ENCODE data around the gene KHSRP. TPM values are rescaled to one million over a fixed set of nuclear protein-coding genes. Genes with fewer than 3 reads are reported as not detected.

The KHSRP gene
- total RNA-seq, 2 experiments from 2014 or later, result 366 to 370 TPM

DNA sequence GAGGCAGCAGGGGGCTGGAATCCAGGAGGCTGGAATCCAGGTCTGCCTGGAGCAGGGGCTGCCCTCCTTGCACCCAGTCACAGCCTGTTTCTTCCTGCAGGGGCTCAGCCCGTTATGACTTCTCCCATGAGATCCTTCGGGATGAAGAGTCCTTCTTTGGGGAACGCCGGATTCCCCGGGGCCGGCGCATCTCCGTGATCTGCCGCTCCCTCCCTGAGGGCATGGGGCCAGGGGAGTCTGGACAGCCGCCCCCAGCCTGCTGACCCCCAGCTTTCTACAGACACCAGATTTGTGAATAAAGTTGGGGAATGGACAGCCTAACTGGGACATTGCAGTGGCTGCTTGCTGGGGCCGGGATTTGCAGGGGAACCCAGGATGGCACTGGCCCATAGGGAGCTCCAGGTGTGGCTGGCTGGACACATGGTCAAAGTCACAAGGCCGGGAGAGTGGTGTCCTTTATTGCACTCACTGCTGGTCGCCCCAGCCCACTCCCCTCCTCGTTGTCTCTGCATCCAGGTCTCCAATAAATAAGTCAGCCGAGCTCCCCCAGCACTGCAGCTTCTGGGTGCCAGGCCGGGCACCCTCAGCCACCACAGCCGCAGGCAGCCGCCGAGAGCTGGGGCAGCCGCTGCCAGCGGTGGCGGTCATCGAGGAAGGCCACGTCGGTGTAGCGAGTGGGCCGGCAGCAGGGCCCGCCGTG lies 49.8 kb downstream of the KHSRP start:
- no peak overlapping the region for H3K4me3 Mint-ChIP-seq
- H3K27ac Mint-ChIP-seq, result no peak overlapping the region
- H3K27me3 Mint-ChIP-seq, result no peaks in the 10 kb centered on the region
- CTCF ChIA-PET, result interaction anchor here (0.9 kb wide), 1 partner anchor 18 kb away, joined by 3 read pairs; no protein-coding TSS in a partner anchor
- DNase-seq (no peak), ATAC-seq (no peak)
- H3K9me3 Mint-ChIP-seq, result no peaks in the 10 kb centered on the region
- peaks cover 10% of the 10 kb centered on the region for H3K4me1 Mint-ChIP-seq (ENCODE audit: low read depth)
- intact Hi-C loops (cut with micrococcal nuclease), result no loop called here
- no peak for TF ChIP-seq CTCF (IDR thresholded peaks at IDR 0.05)
- H3K36me3 Mint-ChIP-seq (ENCODE audit: low read depth), result peaks cover 9% of the 10 kb centered on the region
- POLR2A ChIA-PET, result no interaction called here

GRCh38 chr19:6374161-6374709 lies 50.4 kb downstream of the KHSRP start:
- ATAC-seq (no peak), DNase-seq (no peak)
- intact Hi-C loops (cut with micrococcal nuclease), result no loop called here
- ChIA-PET POLR2A (interaction anchor here (3.8 kb wide), 1 partner anchor 12 kb away, joined by 20 read pairs; the partner anchor contains the start of gene CLPP), CTCF (interaction anchor here (0.6 kb wide), 1 partner anchor 1059 kb away, joined by 3 read pairs; no protein-coding TSS in a partner anchor)
- TF ChIP-seq CTCF (IDR thresholded peaks at IDR 0.05), result no peak
- Mint-ChIP-seq H3K27ac (no peak overlapping the region), H3K4me3 (no peak overlapping the region), H3K36me3 (ENCODE audit: low read depth) (peaks cover 5% of the 10 kb centered on the region), H3K27me3 (no peaks in the 10 kb centered on the region), H3K4me1 (ENCODE audit: low read depth) (peaks cover 12% of the 10 kb centered on the region), H3K9me3 (no peaks in the 10 kb centered on the region)

DNA sequence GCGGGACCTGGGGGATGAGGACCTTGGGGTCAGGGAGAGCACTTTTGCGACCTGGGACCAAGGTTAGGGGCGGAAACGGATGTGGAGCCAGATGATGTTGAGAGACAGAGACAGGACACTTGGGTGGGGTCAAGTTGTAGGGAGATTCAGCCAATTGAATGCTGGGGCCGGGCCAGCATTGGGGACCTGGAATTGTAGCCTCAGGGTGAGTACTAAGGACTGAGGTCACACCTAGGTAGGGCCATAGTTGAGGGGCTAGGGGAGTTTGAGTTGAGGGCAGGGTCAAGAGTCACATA lies 50.9 kb downstream of the KHSRP start:
- ATAC-seq (no peak), DNase-seq (no peak)
- H3K27ac Mint-ChIP-seq, result peak overlapping the region; percentile 92
- CTCF ChIA-PET, result interaction anchor here (0.6 kb wide), 1 partner anchor 1058 kb away, joined by 3 read pairs; no protein-coding TSS in a partner anchor
- POLR2A ChIA-PET, result interaction anchor here (1.6 to 3.8 kb wide), 2 partner anchors 11 to 14 kb away, joined by 5 to 20 read pairs; partner anchors contain the start of gene CLPP
- peak overlapping the region; percentile 83 for H3K4me3 Mint-ChIP-seq
- H3K36me3 Mint-ChIP-seq (ENCODE audit: low read depth), result peaks cover 5% of the 10 kb centered on the region
- TF ChIP-seq CTCF (IDR thresholded peaks at IDR 0.05), result no peak
- H3K9me3 Mint-ChIP-seq, result no peaks in the 10 kb centered on the region
- peaks cover 12% of the 10 kb centered on the region for H3K4me1 Mint-ChIP-seq (ENCODE audit: low read depth)
- intact Hi-C loops (cut with micrococcal nuclease), result no loop called here
- H3K27me3 Mint-ChIP-seq, result no peaks in the 10 kb centered on the region

GRCh38 chr19:6373096-6373812 lies 51.4 kb downstream of the KHSRP start:
- DNase-seq (peak; percentile 100), ATAC-seq (peak; percentile 83)
- peak overlapping the region; percentile 92 for H3K27ac Mint-ChIP-seq
- intact Hi-C loops (cut with micrococcal nuclease), result no loop called here
- CTCF ChIA-PET, result interaction anchor here (0.6 to 1.5 kb wide), 3 partner anchors 10 to 1058 kb away, joined by 3 to 9 read pairs (median 5); no protein-coding TSS in a partner anchor
- H3K27me3 Mint-ChIP-seq, result no peaks in the 10 kb centered on the region
- peak overlapping the region; percentile 83 for H3K4me3 Mint-ChIP-seq
- H3K36me3 Mint-ChIP-seq (ENCODE audit: low read depth), result peaks cover 3% of the 10 kb centered on the region
- H3K9me3 Mint-ChIP-seq, result no peaks in the 10 kb centered on the region
- peaks cover 10% of the 10 kb centered on the region for H3K4me1 Mint-ChIP-seq (ENCODE audit: low read depth)
- POLR2A ChIA-PET, result interaction anchor here (1.3 to 3.8 kb wide), 3 partner anchors 11 to 16 kb away, joined by 4 to 20 read pairs (median 5); partner anchors contain the start of gene CLPP
- no peak for TF ChIP-seq CTCF (IDR thresholded peaks at IDR 0.05)

Measured in activated CD8-positive, alpha-beta T cell treated with anti-CD3 and anti-CD28 coated beads for 36 hours (primary cell).